GM10266 (cell line): Measurements from ENCODE around the gene PGM5.

Experiments
- DNase-seq: peaks from one replicate; pipeline ENCODE4 v3.0.0; 2012; ENCODE audit errors: extremely low spot score
- TF ChIP-seq, protein P1 (sequence below): IDR thresholded peaks from 2 replicates; pipeline ENCODE4 v1.5.1; 2012; ENCODE audit warnings: mild to moderate bottlenecking, low read depth; ENCODE audit not compliant: control insufficient read depth, insufficient read depth; ENCODE audit errors: missing control alignments

Gene PGM5

DNA sequence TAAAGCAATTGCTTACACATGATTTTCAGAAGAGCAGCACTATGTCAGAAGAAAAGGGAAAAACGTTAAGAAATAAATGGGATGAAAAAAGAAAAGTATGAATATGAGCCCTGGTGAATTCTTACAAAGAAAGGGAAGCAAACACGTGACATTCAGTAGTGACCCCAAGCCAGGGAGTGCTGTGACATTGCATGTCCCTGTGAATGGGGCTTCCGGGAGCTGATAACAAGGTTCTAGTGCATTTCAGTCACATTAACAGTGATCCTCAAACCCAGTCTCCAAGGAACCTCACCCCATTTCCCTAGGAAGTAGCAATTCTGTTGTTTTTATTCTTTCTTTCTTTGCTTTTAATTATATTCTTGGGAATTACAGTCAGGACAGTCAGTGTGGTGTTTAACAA is 157.0 kb downstream of the PGM5 start:
- TF ChIP-seq, protein P1, sequence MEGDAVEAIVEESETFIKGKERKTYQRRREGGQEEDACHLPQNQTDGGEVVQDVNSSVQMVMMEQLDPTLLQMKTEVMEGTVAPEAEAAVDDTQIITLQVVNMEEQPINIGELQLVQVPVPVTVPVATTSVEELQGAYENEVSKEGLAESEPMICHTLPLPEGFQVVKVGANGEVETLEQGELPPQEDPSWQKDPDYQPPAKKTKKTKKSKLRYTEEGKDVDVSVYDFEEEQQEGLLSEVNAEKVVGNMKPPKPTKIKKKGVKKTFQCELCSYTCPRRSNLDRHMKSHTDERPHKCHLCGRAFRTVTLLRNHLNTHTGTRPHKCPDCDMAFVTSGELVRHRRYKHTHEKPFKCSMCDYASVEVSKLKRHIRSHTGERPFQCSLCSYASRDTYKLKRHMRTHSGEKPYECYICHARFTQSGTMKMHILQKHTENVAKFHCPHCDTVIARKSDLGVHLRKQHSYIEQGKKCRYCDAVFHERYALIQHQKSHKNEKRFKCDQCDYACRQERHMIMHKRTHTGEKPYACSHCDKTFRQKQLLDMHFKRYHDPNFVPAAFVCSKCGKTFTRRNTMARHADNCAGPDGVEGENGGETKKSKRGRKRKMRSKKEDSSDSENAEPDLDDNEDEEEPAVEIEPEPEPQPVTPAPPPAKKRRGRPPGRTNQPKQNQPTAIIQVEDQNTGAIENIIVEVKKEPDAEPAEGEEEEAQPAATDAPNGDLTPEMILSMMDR = no peak
- no peak for DNase-seq

DNA sequence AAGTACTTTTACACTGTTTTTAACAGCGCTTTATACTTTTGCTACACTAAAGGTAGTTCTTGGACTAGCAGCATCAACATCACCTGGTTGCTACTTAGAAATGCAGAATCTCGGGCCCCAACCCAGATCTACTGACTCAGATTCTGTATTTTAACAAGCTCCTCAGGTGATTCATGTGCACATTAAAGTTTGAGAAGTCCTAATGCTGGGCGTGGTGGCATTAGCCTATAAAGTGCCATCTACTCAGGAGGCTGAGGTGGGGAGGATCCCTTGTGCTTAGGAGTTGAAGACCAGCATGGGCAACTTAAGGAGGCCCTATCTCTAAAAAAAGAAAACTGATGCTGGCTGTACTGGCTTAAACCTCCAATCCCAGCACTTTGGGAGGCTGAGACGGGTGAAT is 157.6 kb downstream of the PGM5 start:
- no peak for DNase-seq
- TF ChIP-seq, protein P1 = no peak

DNA sequence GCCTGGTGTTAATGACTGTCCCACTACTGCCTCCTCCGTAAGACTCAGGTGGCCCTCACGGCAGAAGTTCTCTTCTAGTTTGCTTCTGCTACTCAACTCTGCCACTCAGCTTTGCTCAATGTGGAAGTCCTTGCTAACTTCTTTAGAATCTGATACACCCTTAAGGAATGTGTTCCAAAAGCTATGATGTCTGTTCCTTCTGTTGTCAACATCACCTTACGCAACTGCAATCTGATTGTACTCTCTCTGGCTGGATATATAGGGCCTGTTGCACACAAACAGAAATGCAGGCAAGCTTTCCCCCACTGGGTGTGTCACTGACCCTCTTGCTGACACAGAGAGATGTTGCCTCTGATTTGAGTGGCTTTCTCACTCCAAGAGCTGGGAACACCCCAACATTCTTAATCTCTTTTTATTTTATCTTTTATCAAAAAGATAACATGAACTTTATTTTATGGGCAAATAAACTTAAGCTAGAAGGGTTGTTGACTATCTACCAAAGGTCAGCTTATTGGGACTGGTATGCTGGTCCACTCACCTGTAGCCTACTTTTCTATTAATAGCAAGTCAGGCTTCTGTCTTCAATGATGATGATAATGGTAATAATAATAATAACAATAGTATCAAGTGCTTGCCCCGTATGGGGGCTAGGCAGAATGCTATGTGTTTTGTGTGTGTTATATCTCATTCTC is 159.1 kb downstream of the PGM5 start:
- DNase-seq = no peak
- TF ChIP-seq, protein P1 = no peak

DNA sequence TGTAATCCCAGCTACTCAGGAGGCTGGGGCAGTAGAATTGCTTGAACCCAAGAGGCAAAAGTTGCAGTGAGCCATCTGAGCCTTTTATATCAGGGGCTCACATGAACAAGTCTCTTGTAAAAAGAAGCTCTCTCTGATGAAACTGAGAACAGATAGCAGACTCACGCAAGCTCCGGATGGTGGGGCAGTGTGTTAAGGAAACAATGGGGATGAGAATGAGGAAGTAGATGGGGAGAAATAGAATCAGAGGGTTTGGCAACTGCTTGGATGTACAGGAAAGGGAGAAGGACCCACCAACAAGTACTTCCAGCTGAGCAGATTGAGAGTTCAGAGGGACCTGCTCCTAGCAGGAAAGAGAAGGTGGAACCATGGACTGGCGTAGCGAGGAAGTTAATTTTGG is 165.7 kb downstream of the PGM5 start:
- TF ChIP-seq, protein P1 = no peak
- no peak for DNase-seq

DNA sequence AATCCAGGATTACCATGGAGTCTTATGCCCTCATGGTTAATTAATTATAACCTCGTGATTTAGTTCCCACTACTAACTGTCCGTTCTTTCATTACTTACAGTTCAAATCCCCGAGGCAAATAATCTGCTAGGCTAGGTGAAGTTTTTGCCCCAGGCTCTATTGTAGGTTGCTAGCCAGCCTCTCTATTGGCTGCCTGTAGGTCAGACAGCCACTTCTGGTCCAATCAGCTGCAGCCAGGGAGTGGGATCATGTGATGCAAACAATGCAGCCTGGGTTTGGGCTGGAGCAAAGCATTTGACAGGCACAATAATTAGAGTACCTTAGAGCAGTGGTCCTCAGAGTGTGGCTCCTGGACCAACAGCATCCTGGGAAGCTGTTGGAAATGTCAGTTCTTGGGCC is 166.5 kb downstream of the PGM5 start:
- no peak for DNase-seq
- TF ChIP-seq, protein P1 = no peak

DNA sequence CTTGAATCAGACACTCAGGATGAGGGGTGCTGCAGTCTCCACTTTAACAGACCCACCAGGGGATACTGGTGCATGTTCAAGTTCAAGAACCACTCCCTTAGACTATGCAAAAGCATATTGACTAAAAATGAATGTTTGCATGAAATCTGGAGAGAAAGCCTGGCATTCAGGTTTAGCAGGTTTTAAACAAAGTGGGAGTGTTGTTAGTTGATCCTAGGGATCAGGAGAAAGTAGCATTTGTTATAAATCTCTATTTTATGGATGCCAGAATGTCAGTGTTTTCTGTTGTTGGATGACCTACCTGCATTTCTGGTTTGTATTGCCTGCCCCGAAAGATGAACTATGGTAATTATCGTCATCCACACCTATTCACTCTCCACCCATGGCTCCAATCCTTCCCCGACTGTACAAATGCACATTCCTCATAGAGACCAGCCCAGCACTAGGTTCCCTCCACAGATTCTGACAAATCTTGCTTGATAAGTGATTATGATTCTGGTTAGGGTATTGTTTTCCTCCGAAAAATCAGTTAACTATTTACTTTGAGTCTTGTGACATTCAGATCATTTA is 167.0 kb downstream of the PGM5 start:
- no peak for DNase-seq
- TF ChIP-seq, protein P1 = no peak

DNA sequence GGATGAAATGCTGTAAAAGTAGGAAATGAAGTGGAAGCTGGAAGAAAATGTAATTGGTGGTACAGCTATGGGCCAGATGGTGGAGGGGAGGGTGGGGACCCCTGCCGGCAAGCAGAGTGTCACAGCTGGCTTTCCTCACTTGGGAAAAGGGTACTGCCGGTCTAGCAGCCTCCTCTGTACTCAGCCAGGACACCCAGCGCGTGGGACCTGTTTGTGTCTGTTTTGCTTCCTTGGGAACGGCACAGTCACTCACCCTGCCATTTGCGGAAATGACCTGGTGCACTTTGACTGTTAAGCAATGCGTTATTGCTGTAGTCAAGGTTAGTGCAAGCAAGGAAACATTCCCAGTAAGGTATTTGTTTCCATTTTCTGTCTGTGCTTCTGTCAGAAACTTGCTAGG is 174.2 kb downstream of the PGM5 start:
- TF ChIP-seq, protein P1 = no peak
- no peak for DNase-seq
